Epidermal melanocyte (primary cell): ENCODE data around the gene TMEM222.

Source experiments
- DNase-seq: peaks from one replicate; pipeline ENCODE4 v3.0.0; 2011; ENCODE audit warnings: low spot score; ENCODE audit not compliant: insufficient read length

The TMEM222 gene

GRCh38 chr1:27306071-27306470 is 15.9 kb upstream of the TMEM222 start:
- DNase-seq: no peak

- DNase-seq: no peak
Measured at GRCh38 chr1:27306892-27307761, 14.8 kb upstream of the TMEM222 start.

- no peak for DNase-seq
Measured at GRCh38 chr1:27307874-27308598, 13.9 kb upstream of the TMEM222 start.

- DNase-seq: no peak
Measured at GRCh38 chr1:27314169-27314568, 7.8 kb upstream of the TMEM222 start.

GRCh38 chr1:27314737-27315136 is 7.2 kb upstream of the TMEM222 start:
- DNase-seq: no peak

- no peak for DNase-seq
Measured at GRCh38 chr1:27316860-27317259, 5.1 kb upstream of the TMEM222 start.

- DNase-seq: no peak
Measured at GRCh38 chr1:27318136-27318535, 3.8 kb upstream of the TMEM222 start.

- no peak for DNase-seq
Measured at GRCh38 chr1:27318596-27318995, 3.4 kb upstream of the TMEM222 start.

GRCh38 chr1:27322569-27323240 is 742 bp downstream of the TMEM222 start:
- DNase-seq: no peak

GRCh38 chr1:27325286-27325685 is 3.3 kb downstream of the TMEM222 start:
- no peak for DNase-seq

GRCh38 chr1:27327964-27328363 is 6.0 kb downstream of the TMEM222 start:
- DNase-seq: no peak

- DNase-seq: no peak
Measured at GRCh38 chr1:27330786-27331185, 8.8 kb downstream of the TMEM222 start.

GRCh38 chr1:27331426-27331825 is 9.5 kb downstream of the TMEM222 start:
- no peak for DNase-seq

GRCh38 chr1:27331922-27332321 is 10.0 kb downstream of the TMEM222 start:
- no peak for DNase-seq

GRCh38 chr1:27332536-27333281 is 10.7 kb downstream of the TMEM222 start:
- DNase-seq: peak; percentile 71

GRCh38 chr1:27333717-27334279 is 11.8 kb downstream of the TMEM222 start:
- no peak for DNase-seq

- no peak for DNase-seq
Measured at GRCh38 chr1:27335506-27336422, 13.8 kb downstream of the TMEM222 start.

- no peak for DNase-seq
Measured at GRCh38 chr1:27336756-27337155, 14.8 kb downstream of the TMEM222 start.

- no peak for DNase-seq
Measured at GRCh38 chr1:27338751-27339150, 16.8 kb downstream of the TMEM222 start.

- no peak for DNase-seq
Measured at GRCh38 chr1:27339213-27339612, 17.2 kb downstream of the TMEM222 start.
